Keratinocyte (primary cell): ENCODE data around the gene EPHB3. TPM values are rescaled to one million over a fixed set of nuclear protein-coding genes. Genes with fewer than 3 reads are reported as not detected.

Source experiments
- DNase-seq: peaks from one replicate; pipeline ENCODE4 v3.0.0-alpha.2; 2011; ENCODE audit warnings: low read depth, missing footprints, low spot score
- FAIRE-seq: peaks from 2 replicates; lab custom pipeline; 2011; peaks lifted over from hg19 to GRCh38; lab: Jason Lieb, UNC
- H2AFZ ChIP-seq: 2 replicates; pipeline ENCODE4 v1.6.0; 2012; ENCODE audit warnings: low read length, control low read depth, inconsistent platforms; ENCODE audit not compliant: control insufficient read depth
- H3K27ac ChIP-seq: 2 replicates; pipeline ENCODE4 v1.5.1; 2011; ENCODE audit warnings: low read length; ENCODE audit not compliant: control insufficient read depth, insufficient read depth
- H3K27me3 ChIP-seq: 3 replicates; pipeline ENCODE4 v1.6.0; 2011; ENCODE audit warnings: low read length; ENCODE audit not compliant: control insufficient read depth, insufficient read depth; ENCODE audit errors: extremely low read depth
- H3K36me3 ChIP-seq, 2 experiments: 2 replicates in 1 of 2; 3 replicates in 1 of 2; pipeline ENCODE4 v1.5.1; 2011; ENCODE audit warnings: low read length in 2 of 2, mild to moderate bottlenecking in 1 of 2; ENCODE audit not compliant: control insufficient read depth in 2 of 2, insufficient read depth in 2 of 2; ENCODE audit errors: extremely low read depth in 1 of 2
- H3K4me1 ChIP-seq: 3 replicates; pipeline ENCODE4 v1.5.1; 2011; ENCODE audit warnings: low read length; ENCODE audit not compliant: control insufficient read depth, insufficient read depth; ENCODE audit errors: extremely low read depth
- H3K4me2 ChIP-seq: 3 replicates; pipeline ENCODE4 v1.6.0; 2011; ENCODE audit warnings: low read depth, low read length; ENCODE audit not compliant: control insufficient read depth, insufficient read depth; ENCODE audit errors: extremely low read depth
- H3K4me3 ChIP-seq, 3 experiments: fragments of 200-600 bp in 1 of 3; sonication (generic) in 1 of 3; 2 replicates in 2 of 3; 3 replicates in 1 of 3; pipeline ENCODE4 v1.5.1; 2011 to 2016; ENCODE audit warnings: low read length in 3 of 3, mild to moderate bottlenecking in 3 of 3, control low read depth in 2 of 3, inconsistent platforms in 1 of 3, low read depth in 1 of 3, mixed read lengths in 1 of 3, mixed run types in 1 of 3, moderate library complexity in 1 of 3; ENCODE audit not compliant: control insufficient read depth in 2 of 3, insufficient read depth in 2 of 3; ENCODE audit errors: extremely low read depth in 1 of 3
- H3K79me2 ChIP-seq: 2 replicates; pipeline ENCODE4 v1.6.0; 2012; ENCODE audit warnings: low read length; ENCODE audit not compliant: control insufficient read depth, insufficient read depth
- H3K9ac ChIP-seq: 3 replicates; pipeline ENCODE4 v1.6.0; 2011; ENCODE audit warnings: low read length; ENCODE audit not compliant: control insufficient read depth, insufficient read depth; ENCODE audit errors: extremely low read depth
- H3K9me1 ChIP-seq: 3 replicates; pipeline ENCODE4 v1.6.0; 2011; ENCODE audit warnings: low read length; ENCODE audit not compliant: control insufficient read depth, insufficient read depth; ENCODE audit errors: extremely low read depth
- H3K9me3 ChIP-seq: 2 replicates; pipeline ENCODE4 v1.5.1; 2012; ENCODE audit warnings: low read depth, low read length; ENCODE audit not compliant: control insufficient read depth
- H4K20me1 ChIP-seq: 3 replicates; pipeline ENCODE4 v1.6.0; 2011; ENCODE audit warnings: low read length; ENCODE audit not compliant: control insufficient read depth, insufficient read depth; ENCODE audit errors: extremely low read depth
- EZH2 ChIP-seq: IDR thresholded peaks from one replicate; pipeline ENCODE4 v1.6.1; 2012; ENCODE audit warnings: inconsistent platforms, mild to moderate bottlenecking, low read length, moderate library complexity
- dilution Hi-C: fragments of 300-500 bp; cut with MboI; formaldehyde crosslinking; loops from one replicate; pipeline ENCODE4 v1.7.0; 2020; ENCODE audit warnings: low sequenced_read_pairs; ENCODE audit not compliant: extremely low pct_ligation_motif_present
- polyA plus RNA-seq, 5 experiments: library from polyadenylated mRNA; depleted of rRNA in 3 of 5; stranded (reverse) in 3 of 5; stranded (forward) in 1 of 5; unstranded in 1 of 5; fragments of >200 nt; gene quantifications; 1 replicate in 1 of 5; 2 replicates in 3 of 5; 3 replicates in 1 of 5; pipeline versions ENCODE4 v1.2.1 to v1.2.3, GENCODE V29; 2011 to 2012; ENCODE audit warnings: missing spikeins in 2 of 5, low read depth in 1 of 5, low replicate concordance in 1 of 5
- TF ChIP-seq, protein P1 (sequence below), 3 experiments: IDR thresholded peaks in 1 of 3; conservative IDR thresholded peaks in 1 of 3; optimal IDR thresholded peaks in 1 of 3; 2 replicates in 2 of 3; 3 replicates in 1 of 3; pipeline versions ENCODE3 to v1.5.1; 2011; ENCODE audit warnings: low read length in 3 of 3, mild to moderate bottlenecking in 3 of 3, moderate library complexity in 2 of 3, control low read depth in 1 of 3, inconsistent platforms in 1 of 3; ENCODE audit not compliant: insufficient read depth in 2 of 3; ENCODE audit errors: extremely low read depth in 1 of 3

The EPHB3 gene
- polyA plus RNA-seq, 1 donor (not counting 4 experiments of a cell fraction or from before 2014, with no cell fraction given), result 2.2 TPM

DNA sequence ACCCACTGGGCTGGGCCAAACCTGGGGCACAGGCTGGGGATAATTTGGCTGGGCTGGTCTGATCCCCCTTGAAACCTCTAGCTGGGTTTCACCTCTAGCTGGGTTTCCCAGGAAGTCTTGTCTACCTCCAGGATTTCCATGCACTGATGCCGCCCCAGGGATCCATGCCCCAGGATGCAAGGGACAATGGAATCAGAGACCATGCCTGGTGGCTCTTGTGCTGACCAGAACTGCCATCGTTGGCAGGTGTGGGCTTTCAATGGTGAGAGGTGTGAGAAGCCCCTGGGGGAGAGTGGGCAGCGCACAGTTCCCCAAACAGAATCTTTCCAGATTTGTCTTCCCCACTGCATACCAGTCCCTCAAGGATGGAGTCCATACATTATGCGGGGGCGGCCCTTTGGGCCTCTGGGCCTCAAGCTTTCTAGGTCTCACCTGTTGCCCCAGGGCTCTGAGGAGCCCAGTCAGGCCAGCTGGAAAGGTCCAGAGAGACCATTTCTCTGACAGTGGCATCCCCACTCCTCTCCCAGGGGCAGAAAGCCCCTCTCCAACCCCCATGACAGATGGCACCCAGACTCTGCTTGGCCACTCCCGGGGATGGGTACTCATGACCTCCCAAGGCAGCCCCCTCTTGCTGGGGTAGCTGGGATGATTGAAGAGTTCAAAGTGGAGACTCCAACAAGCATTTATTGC is 35.4 kb downstream of the EPHB3 start:
- dilution Hi-C loops, result no loop called here
- TF ChIP-seq EZH2, result no peak
- DNase-seq (no peak), FAIRE-seq (no peak)
- Histone ChIP-seq H3K79me2 (no peaks in the 10 kb centered on the region), H3K4me2 (no peak overlapping the region), H3K9ac (no peak overlapping the region), H3K9me1 (no peaks in the 10 kb centered on the region), H3K9me3 (no peaks in the 10 kb centered on the region), H3K4me3 (no peak overlapping the region), H3K4me1 (peaks cover 18% of the 10 kb centered on the region), H3K27me3 (no peaks in the 10 kb centered on the region), H3K36me3 (no peaks in the 10 kb centered on the region), H3K27ac (no peak overlapping the region), H2AFZ (no peak overlapping the region), H4K20me1 (no peaks in the 10 kb centered on the region)

- H2AFZ ChIP-seq, result no peak overlapping the region
- FAIRE-seq, result no peak
- peaks cover 3% of the 10 kb centered on the region for H3K27me3 ChIP-seq
- TF ChIP-seq, protein P1, sequence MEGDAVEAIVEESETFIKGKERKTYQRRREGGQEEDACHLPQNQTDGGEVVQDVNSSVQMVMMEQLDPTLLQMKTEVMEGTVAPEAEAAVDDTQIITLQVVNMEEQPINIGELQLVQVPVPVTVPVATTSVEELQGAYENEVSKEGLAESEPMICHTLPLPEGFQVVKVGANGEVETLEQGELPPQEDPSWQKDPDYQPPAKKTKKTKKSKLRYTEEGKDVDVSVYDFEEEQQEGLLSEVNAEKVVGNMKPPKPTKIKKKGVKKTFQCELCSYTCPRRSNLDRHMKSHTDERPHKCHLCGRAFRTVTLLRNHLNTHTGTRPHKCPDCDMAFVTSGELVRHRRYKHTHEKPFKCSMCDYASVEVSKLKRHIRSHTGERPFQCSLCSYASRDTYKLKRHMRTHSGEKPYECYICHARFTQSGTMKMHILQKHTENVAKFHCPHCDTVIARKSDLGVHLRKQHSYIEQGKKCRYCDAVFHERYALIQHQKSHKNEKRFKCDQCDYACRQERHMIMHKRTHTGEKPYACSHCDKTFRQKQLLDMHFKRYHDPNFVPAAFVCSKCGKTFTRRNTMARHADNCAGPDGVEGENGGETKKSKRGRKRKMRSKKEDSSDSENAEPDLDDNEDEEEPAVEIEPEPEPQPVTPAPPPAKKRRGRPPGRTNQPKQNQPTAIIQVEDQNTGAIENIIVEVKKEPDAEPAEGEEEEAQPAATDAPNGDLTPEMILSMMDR (optimal IDR thresholded peaks at IDR 0.05 in 1 of 3, IDR thresholded peaks at IDR 0.05 in 1 of 3, conservative IDR thresholded peaks at IDR 0.05 in 1 of 3; ENCODE audit: extremely low read depth in 1 of 3, insufficient read depth in 2 of 3, low read length in 3 of 3), result no peak
- no peak for TF ChIP-seq EZH2
- no peaks in the 10 kb centered on the region for H3K9me3 ChIP-seq
- H4K20me1 ChIP-seq, result no peaks in the 10 kb centered on the region
- H3K9ac ChIP-seq, result no peak overlapping the region
- dilution Hi-C loops, result no loop called here
- no peaks in the 10 kb centered on the region for H3K36me3 ChIP-seq
- no peak for DNase-seq
- H3K9me1 ChIP-seq, result no peaks in the 10 kb centered on the region
- no peaks in the 10 kb centered on the region for H3K79me2 ChIP-seq
- H3K4me3 ChIP-seq, result no peak overlapping the region
- H3K4me2 ChIP-seq, result no peak overlapping the region
- H3K4me1 ChIP-seq, result peaks cover 24% of the 10 kb centered on the region
- no peak overlapping the region for H3K27ac ChIP-seq
Observed at GRCh38 chr3:184597829-184598573, 36.4 kb downstream of the EPHB3 start.
